Lung (tissue), 12 donors: ENCODE results near the gene PCDHGA3. TPM values are rescaled to one million over a fixed set of nuclear protein-coding genes. Genes with fewer than 3 reads are reported as not detected.

Experiments used
- ATAC-seq: fragments of 200-7000 bp; cut with Tn5 transposase; one replicate; pipeline ENCODE4 v1.9.1; 2020; ENCODE audit warnings: moderate number of reproducible peaks; ENCODE audit not compliant: insufficient read depth, low FRiP score
- DNase-seq, 3 donors: peaks; one replicate each; pipeline ENCODE4 v3.0.0-alpha.2; 2013 to 2017
- H3K27ac ChIP-seq, 2 donors: one replicate each; pipeline ENCODE4 v1.5.1; 2013; ENCODE audit warnings: mild to moderate bottlenecking in 2 of 2, moderate library complexity in 2 of 2, control low read depth in 1 of 2, inconsistent platforms in 1 of 2, low read depth in 1 of 2, low read length in 1 of 2
- H3K27me3 ChIP-seq, 3 donors: one replicate each; pipeline ENCODE4 v1.5.1; 2013; ENCODE audit warnings: low read length in 2 of 3; ENCODE audit not compliant: control insufficient read depth in 3 of 3, insufficient read depth in 3 of 3
- H3K36me3 ChIP-seq, 4 donors: one replicate each; pipeline ENCODE4 v1.5.1; 2013; ENCODE audit warnings: low read length in 4 of 4, mild to moderate bottlenecking in 1 of 4, moderate library complexity in 1 of 4; ENCODE audit not compliant: control insufficient read depth in 4 of 4, insufficient read depth in 4 of 4
- H3K4me1 ChIP-seq, 5 donors: one replicate each; pipeline ENCODE4 v1.5.1; 2013; ENCODE audit warnings: low read length in 5 of 5, mild to moderate bottlenecking in 2 of 5, moderate library complexity in 1 of 5; ENCODE audit not compliant: control insufficient read depth in 5 of 5, insufficient read depth in 5 of 5
- H3K4me3 ChIP-seq: one replicate; pipeline ENCODE4 v1.5.1; 2013; ENCODE audit warnings: mild to moderate bottlenecking, control low read depth, moderate library complexity
- H3K9ac ChIP-seq, 2 donors: one replicate each; pipeline ENCODE4 v1.5.1; 2013; ENCODE audit warnings: low read length in 2 of 2, control low read depth in 1 of 2; ENCODE audit not compliant: insufficient read depth in 1 of 2
- H3K9me3 ChIP-seq, 4 donors: one replicate each; pipeline ENCODE4 v1.5.1; 2013; ENCODE audit warnings: low read length in 3 of 4, mild to moderate bottlenecking in 1 of 4, moderate library complexity in 1 of 4; ENCODE audit not compliant: control insufficient read depth in 4 of 4, insufficient read depth in 3 of 4
- CTCF ChIP-seq: IDR thresholded peaks from 2 replicates; pipeline ENCODE4 v1.5.1; 2012; ENCODE audit warnings: mild to moderate bottlenecking; ENCODE audit errors: control extremely low read depth, extremely low read depth
- WGBS, 2 donors: extraction: QIAGEN DNeasy Blood & Tissue Kit; methylation state at CpG; one replicate each; pipeline ENCODE4 v1.1.7; 2013; 5-methylcytosine and 5-hydroxymethylcytosine counted together
- polyA plus RNA-seq, 2 donors: library from polyadenylated mRNA; stranded (reverse); fragments of 200-250 nt; gene quantifications; one replicate each; pipeline ENCODE4 v1.2.1, GENCODE V29; 2013
- total RNA-seq, 2 donors: library from RNA; depleted of rRNA in 1 of 2; stranded (reverse); fragments of >200 nt in 1 of 2; gene quantifications; one replicate each; pipeline ENCODE4 v1.2.1, GENCODE V29; 2014 to 2021
- donor health status: control.
- donor health status: control.
- donor health status: Bipolar disorder and iron deficiency.
- donor health status: healthy.
- donor health status: DM: yes; HTN: yes; CAD: no.

The PCDHGA3 gene
- total and polyA plus RNA-seq, 4 donors, result 0.26 to 5.1 (median 1.3) TPM

- Histone ChIP-seq H3K9me3 (peaks cover 8 to 44% (median 26%) of the 10 kb centered on the region in 4 donors), H3K4me1 (no peaks in the 10 kb centered on the region), H3K27ac (no peak overlapping the region), H3K4me3 (no peak overlapping the region), H3K9ac (no peak overlapping the region), H3K27me3 (no peaks in the 10 kb centered on the region), H3K36me3 (no peaks in the 10 kb centered on the region)
- DNase-seq (no peak), ATAC-seq (no peak)
- WGBS, 2 donors, result 31 to 39% methylated on average over 29 to 35 of the region's 36 CpGs
- no peak for TF ChIP-seq CTCF
Observed at GRCh38 chr5:141351591-141351990, 8.0 kb downstream of the PCDHGA3 start.

GRCh38 chr5:141354900-141355469 is 11.4 kb downstream of the PCDHGA3 start, which contains the start of gene PCDHGA4:
PCDHGA4 (plus strand) TSS chr5:141355021; CDS start chr5:141355108, 87 bp downstream.
- no peaks in the 10 kb centered on the region for H3K4me1 ChIP-seq
- H3K9me3 ChIP-seq, result peaks cover 11 to 47% (median 26%) of the 10 kb centered on the region in 4 donors
- H3K36me3 ChIP-seq, result no peaks in the 10 kb centered on the region
- DNase-seq (peak in 1 of 3 donors; percentile 6), ATAC-seq (no peak)
- TF ChIP-seq CTCF, result no peak
- no peak within 1 kb of the TSS for H3K9ac ChIP-seq
- H3K27ac ChIP-seq, result no peak within 1 kb of the TSS
- no peak within 1 kb of the TSS for H3K4me3 ChIP-seq
- 15% methylated on average over 29 of the region's 29 CpGs for WGBS, 2 donors
- no peaks in the 10 kb centered on the region for H3K27me3 ChIP-seq

GRCh38 chr5:141355641-141356040 is 12.0 kb downstream of the PCDHGA3 start:
- Histone ChIP-seq H3K4me3 (no peak overlapping the region), H3K27me3 (no peaks in the 10 kb centered on the region), H3K4me1 (no peaks in the 10 kb centered on the region), H3K36me3 (peaks cover 0 to 3% (median 0%) of the 10 kb centered on the region in 4 donors), H3K9me3 (peaks cover 11 to 48% (median 27%) of the 10 kb centered on the region in 4 donors), H3K9ac (no peak overlapping the region), H3K27ac (no peak overlapping the region)
- no peak for ATAC-seq
- no peak for TF ChIP-seq CTCF
- 49 to 50% methylated on average over 24 of the region's 24 CpGs for WGBS, 2 donors
- no peak for DNase-seq

- H3K4me3 ChIP-seq, result no peak overlapping the region
- H3K4me1 ChIP-seq, result no peaks in the 10 kb centered on the region
- DNase-seq (no peak), ATAC-seq (no peak)
- H3K27me3 ChIP-seq, result no peaks in the 10 kb centered on the region
- TF ChIP-seq CTCF, result no peak
- peaks cover 11 to 49% (median 27%) of the 10 kb centered on the region in 4 donors for H3K9me3 ChIP-seq
- no peak overlapping the region for H3K27ac ChIP-seq
- no peak overlapping the region for H3K9ac ChIP-seq
- H3K36me3 ChIP-seq, result peaks cover 0 to 3% (median 0%) of the 10 kb centered on the region in 4 donors
- WGBS, 2 donors, result 66 to 77% methylated on average over 5 of the region's 5 CpGs
Observed at GRCh38 chr5:141356133-141356532, 12.5 kb downstream of the PCDHGA3 start.
